Cardiac muscle cell (in vitro differentiated cells and primary cell): Measurements from ENCODE around the gene NME3. TPM values are rescaled to one million over a fixed set of nuclear protein-coding genes. Genes with fewer than 3 reads are reported as not detected.

ENCODE experiments used
- DNase-seq, 2 donors: peaks; one replicate each; pipeline versions ENCODE4 v3.0.0 to v3.0.0-alpha.2; 2010 to 2017; ENCODE audit warnings: low read depth in 1 of 2, low spot score in 1 of 2
- H3K27ac ChIP-seq: fragments of 200-600 bp; sonication (generic); 2 replicates; pipeline ENCODE4 v1.5.1; 2016
- H3K27me3 ChIP-seq: fragments of 200-600 bp; sonication (generic); 2 replicates; pipeline ENCODE4 v1.6.0; 2016; ENCODE audit warnings: control low read depth
- H3K36me3 ChIP-seq: fragments of 200-600 bp; sonication (generic); 2 replicates; pipeline ENCODE4 v1.5.1; 2016; ENCODE audit warnings: control low read depth
- H3K4me1 ChIP-seq: fragments of 200-600 bp; sonication (generic); 2 replicates; pipeline ENCODE4 v1.8.1; 2017; ENCODE audit warnings: low read depth, mild to moderate bottlenecking, mixed run types
- H3K4me3 ChIP-seq: fragments of 200-600 bp; sonication (generic); 2 replicates; pipeline ENCODE4 v1.5.1; 2016; ENCODE audit warnings: mild to moderate bottlenecking
- H3K9me3 ChIP-seq: fragments of 200-600 bp; sonication (generic); 2 replicates; pipeline ENCODE4 v1.5.1; 2017; ENCODE audit warnings: low read depth, mild to moderate bottlenecking, control low read depth
- CTCF ChIP-seq: IDR thresholded peaks from 2 replicates; pipeline ENCODE4 v1.5.1; 2012; ENCODE audit warnings: low read depth, mild to moderate bottlenecking, low read length
- polyA plus RNA-seq: library from polyadenylated mRNA; unstranded; fragments of >200 nt; fragmentation: Nextera tagmentation; extraction: Ambion mirVana; gene quantifications from 2 replicates; pipeline ENCODE4 v1.2.1, GENCODE V29; 2016
- total RNA-seq: library from RNA; depleted of rRNA; stranded (reverse); fragments of >200 nt; gene quantifications from 2 replicates; pipeline ENCODE4 v1.2.3, GENCODE V29; 2016

Gene NME3
- total and polyA plus RNA-seq, 2 experiments from 2014 or later: 76.9 to 106 TPM

DNA sequence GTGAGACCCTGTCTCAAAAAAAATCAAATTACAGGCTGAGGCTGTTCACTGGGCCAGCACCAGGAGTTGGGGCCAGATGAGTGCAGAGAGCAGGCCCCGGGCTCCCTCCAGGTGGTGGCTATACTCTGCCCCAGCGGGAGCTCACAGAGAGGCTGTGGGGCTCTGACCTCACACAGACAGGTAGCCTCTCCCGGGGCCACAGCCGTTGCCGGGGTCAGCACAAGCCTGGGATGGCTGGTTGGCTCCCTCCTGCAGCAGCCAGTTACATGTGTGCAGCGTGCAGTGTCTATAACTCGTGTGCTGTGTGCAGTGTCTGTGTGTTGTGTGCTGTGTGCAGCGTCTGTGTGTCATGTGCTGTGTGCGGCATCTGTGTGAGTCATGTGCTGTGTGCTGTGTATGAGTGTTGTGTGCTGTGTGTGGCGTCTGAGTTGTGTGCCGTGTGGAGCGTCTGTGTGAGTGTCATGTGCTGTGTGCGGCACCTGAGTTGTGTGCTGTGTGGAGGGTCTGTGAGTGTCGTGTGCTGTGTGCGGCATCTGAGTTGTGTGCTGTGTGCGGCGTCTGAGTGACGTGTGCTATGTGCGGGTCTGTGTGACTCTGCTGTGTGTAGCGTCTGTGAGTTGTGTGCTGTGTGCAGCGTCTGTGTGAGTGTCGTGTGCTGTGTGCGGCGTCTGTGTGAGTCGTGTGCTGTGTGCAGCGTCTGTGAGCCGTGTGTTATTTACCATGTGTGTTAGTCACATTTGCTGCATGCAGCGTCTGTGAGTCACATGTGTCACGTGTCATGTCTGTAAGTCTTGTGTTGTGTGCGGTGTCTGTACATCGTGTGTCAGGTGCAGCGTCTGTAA is 44.5 kb downstream of the NME3 start:
- Histone ChIP-seq H3K27ac (no peak overlapping the region), H3K36me3 (peaks cover 10% of the 10 kb centered on the region), H3K4me1 (no peaks in the 10 kb centered on the region), H3K27me3 (no peaks in the 10 kb centered on the region), H3K4me3 (no peak overlapping the region), H3K9me3 (no peaks in the 10 kb centered on the region)
- DNase-seq: no peak
- no peak for TF ChIP-seq CTCF

DNA sequence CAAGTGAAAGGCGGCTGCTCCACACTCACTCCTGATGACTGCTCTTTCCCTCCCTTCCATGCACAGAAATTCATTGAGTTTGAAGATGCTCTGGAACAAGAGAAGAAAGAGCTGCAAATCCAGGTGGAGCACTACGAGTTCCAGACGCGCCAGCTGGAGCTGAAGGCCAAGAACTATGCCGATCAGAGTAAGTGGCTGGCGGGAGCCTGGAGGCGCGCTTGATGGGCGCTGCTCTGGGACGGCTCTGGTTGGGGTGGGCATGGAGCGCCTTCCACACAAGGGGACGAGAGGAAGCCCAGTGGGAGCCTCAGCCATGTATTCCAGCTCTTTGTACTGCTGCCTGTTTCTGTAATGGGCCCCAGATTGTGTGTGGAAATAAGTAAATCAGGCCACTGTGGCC is 46.9 kb downstream of the NME3 start:
- H3K36me3 ChIP-seq: peaks cover 10% of the 10 kb centered on the region
- no peaks in the 10 kb centered on the region for H3K27me3 ChIP-seq
- no peak overlapping the region for H3K4me3 ChIP-seq
- TF ChIP-seq CTCF: no peak
- DNase-seq: no peak
- no peaks in the 10 kb centered on the region for H3K4me1 ChIP-seq
- H3K27ac ChIP-seq: no peak overlapping the region
- H3K9me3 ChIP-seq: no peaks in the 10 kb centered on the region

GRCh38 chr16:1723450-1724147 is 47.7 kb downstream of the NME3 start:
- no peaks in the 10 kb centered on the region for H3K4me1 ChIP-seq
- H3K9me3 ChIP-seq: no peaks in the 10 kb centered on the region
- no peak overlapping the region for H3K4me3 ChIP-seq
- peak overlapping the region; percentile 41 for H3K27ac ChIP-seq
- peaks cover 6% of the 10 kb centered on the region for H3K36me3 ChIP-seq
- peak; percentile 81 for TF ChIP-seq CTCF
- no peaks in the 10 kb centered on the region for H3K27me3 ChIP-seq
- peak; percentile 47 to 51 for DNase-seq

- Histone ChIP-seq H3K27ac (no peak overlapping the region), H3K9me3 (no peaks in the 10 kb centered on the region), H3K27me3 (no peaks in the 10 kb centered on the region), H3K36me3 (peaks cover 6% of the 10 kb centered on the region), H3K4me3 (no peak overlapping the region), H3K4me1 (no peaks in the 10 kb centered on the region)
- TF ChIP-seq CTCF: no peak
- DNase-seq: no peak
Observed at GRCh38 chr16:1721372-1721771, 50.0 kb downstream of the NME3 start.

Other genes with a start within 250 kb of the NME3 start
- 0.39 and 0.83 TPM in 2 replicates for gene TMEM204, start 237.9 kb downstream of the NME3 start, total RNA-seq
- 0.44 and 1.6 TPM in 2 replicates for gene TMEM204, start 237.9 kb downstream of the NME3 start, polyA plus RNA-seq
- gene IFT140, start 159.5 kb downstream of the NME3 start, total RNA-seq: 40.4 and 48.9 TPM in 2 replicates
- 23.8 and 31.9 TPM in 2 replicates for gene IFT140, start 159.5 kb downstream of the NME3 start, polyA plus RNA-seq
- 13.1 and 15.3 TPM in 2 replicates for gene CRAMP1, start 159.2 kb downstream of the NME3 start, total RNA-seq
- gene CRAMP1, start 159.2 kb downstream of the NME3 start, polyA plus RNA-seq: 7.7 and 10.3 TPM in 2 replicates
- gene JPT2, start 93.3 kb downstream of the NME3 start, total RNA-seq: 34.5 and 45.1 TPM in 2 replicates
- 10.0 and 10.6 TPM in 2 replicates for gene JPT2, start 93.3 kb downstream of the NME3 start, polyA plus RNA-seq
- gene MAPK8IP3, start 65.3 kb downstream of the NME3 start, total RNA-seq: 109 and 127 TPM in 2 replicates
- gene MAPK8IP3, start 65.3 kb downstream of the NME3 start, polyA plus RNA-seq: 57.1 and 75.2 TPM in 2 replicates
- gene EME2, start 1.3 kb upstream of the NME3 start, total RNA-seq: 19.3 and 42.7 TPM in 2 replicates
- gene EME2, start 1.3 kb upstream of the NME3 start, polyA plus RNA-seq: 13.2 and 18.7 TPM in 2 replicates
- gene MRPS34, start 1.6 kb upstream of the NME3 start, total RNA-seq: 188 and 195 TPM in 2 replicates
- gene MRPS34, start 1.6 kb upstream of the NME3 start, polyA plus RNA-seq: 164 and 172 TPM in 2 replicates
- 90.5 and 101 TPM in 2 replicates for gene SPSB3, start 11.0 kb upstream of the NME3 start, total RNA-seq
- gene SPSB3, start 11.0 kb upstream of the NME3 start, polyA plus RNA-seq: 81.4 and 96.4 TPM in 2 replicates
- gene NUBP2, start 11.4 kb upstream of the NME3 start, total RNA-seq: 151 and 166 TPM in 2 replicates
- 121 and 138 TPM in 2 replicates for gene NUBP2, start 11.4 kb upstream of the NME3 start, polyA plus RNA-seq
- gene IGFALS, start 22.2 kb upstream of the NME3 start, total RNA-seq: 1.2 and 2.1 TPM in 2 replicates
- gene IGFALS, start 22.2 kb upstream of the NME3 start, polyA plus RNA-seq: 1.3 TPM in 1 of 2 replicates, not detected in the other
- 219 and 341 TPM in 2 replicates for gene HAGH, start 55.3 kb upstream of the NME3 start, total RNA-seq
- gene HAGH, start 55.3 kb upstream of the NME3 start, polyA plus RNA-seq: 163 and 169 TPM in 2 replicates
- gene FAHD1, start 55.7 kb upstream of the NME3 start, total RNA-seq: 73.5 and 129 TPM in 2 replicates
- gene FAHD1, start 55.7 kb upstream of the NME3 start, polyA plus RNA-seq: 48.0 and 55.3 TPM in 2 replicates
- 2.0 TPM in 1 of 2 replicates, not detected in the other for gene MEIOB, start 100.6 kb upstream of the NME3 start, total RNA-seq
- 1.3 TPM in 1 of 2 replicates, not detected in the other for gene MEIOB, start 100.6 kb upstream of the NME3 start, polyA plus RNA-seq
- not detected in 2 replicates for gene HS3ST6, start 146.9 kb upstream of the NME3 start, total RNA-seq
- not detected in 2 replicates for gene HS3ST6, start 146.9 kb upstream of the NME3 start, polyA plus RNA-seq
- gene MSRB1, start 171.7 kb upstream of the NME3 start, total RNA-seq: 13.6 and 22.4 TPM in 2 replicates
- 27.8 and 35.1 TPM in 2 replicates for gene MSRB1, start 171.7 kb upstream of the NME3 start, polyA plus RNA-seq
- gene RPL3L, start 183.1 kb upstream of the NME3 start, total RNA-seq: not detected in 2 replicates
- 0.07 and 0.28 TPM in 2 replicates for gene RPL3L, start 183.1 kb upstream of the NME3 start, polyA plus RNA-seq
- 291 and 575 TPM in 2 replicates for gene NDUFB10, start 188.0 kb upstream of the NME3 start, total RNA-seq
- 485 and 518 TPM in 2 replicates for gene NDUFB10, start 188.0 kb upstream of the NME3 start, polyA plus RNA-seq
- gene RPS2, start 193.3 kb upstream of the NME3 start, total RNA-seq: 2,958 and 3,550 TPM in 2 replicates
- gene RPS2, start 193.3 kb upstream of the NME3 start, polyA plus RNA-seq: 2,155 and 2,484 TPM in 2 replicates
- gene RNF151, start 195.3 kb upstream of the NME3 start, total RNA-seq: 0.21 TPM in 1 of 2 replicates, not detected in the other
- 0.38 and 0.54 TPM in 2 replicates for gene RNF151, start 195.3 kb upstream of the NME3 start, polyA plus RNA-seq
- 72.4 and 94.7 TPM in 2 replicates for gene TBL3, start 200.5 kb upstream of the NME3 start, total RNA-seq
- 67.3 and 82.9 TPM in 2 replicates for gene TBL3, start 200.5 kb upstream of the NME3 start, polyA plus RNA-seq
- gene NOXO1, start 209.9 kb upstream of the NME3 start, total RNA-seq: 0.25 and 1.3 TPM in 2 replicates
- 0.80 and 1.2 TPM in 2 replicates for gene NOXO1, start 209.9 kb upstream of the NME3 start, polyA plus RNA-seq
- gene GFER, start 212.7 kb upstream of the NME3 start, total RNA-seq: 52.8 and 53.5 TPM in 2 replicates
- 43.8 and 46.9 TPM in 2 replicates for gene GFER, start 212.7 kb upstream of the NME3 start, polyA plus RNA-seq
- gene SYNGR3, start 218.4 kb upstream of the NME3 start, total RNA-seq: 27.2 and 28.5 TPM in 2 replicates
- 21.8 and 27.1 TPM in 2 replicates for gene SYNGR3, start 218.4 kb upstream of the NME3 start, polyA plus RNA-seq
- 35.6 and 50.4 TPM in 2 replicates for gene ZNF598, start 238.3 kb upstream of the NME3 start, total RNA-seq
- 28.8 and 34.5 TPM in 2 replicates for gene ZNF598, start 238.3 kb upstream of the NME3 start, polyA plus RNA-seq
- gene NPW, start 248.2 kb upstream of the NME3 start, total RNA-seq: 3.3 and 16.2 TPM in 2 replicates
- 13.4 and 38.6 TPM in 2 replicates for gene NPW, start 248.2 kb upstream of the NME3 start, polyA plus RNA-seq